ENCODE data around the gene PSMD6. TPM values are rescaled to one million over a fixed set of nuclear protein-coding genes. Genes with fewer than 3 reads are reported as not detected.

Gene PSMD6
- total RNA-seq, 1 experiment from 2014 or later = 66.5 TPM

DNA sequence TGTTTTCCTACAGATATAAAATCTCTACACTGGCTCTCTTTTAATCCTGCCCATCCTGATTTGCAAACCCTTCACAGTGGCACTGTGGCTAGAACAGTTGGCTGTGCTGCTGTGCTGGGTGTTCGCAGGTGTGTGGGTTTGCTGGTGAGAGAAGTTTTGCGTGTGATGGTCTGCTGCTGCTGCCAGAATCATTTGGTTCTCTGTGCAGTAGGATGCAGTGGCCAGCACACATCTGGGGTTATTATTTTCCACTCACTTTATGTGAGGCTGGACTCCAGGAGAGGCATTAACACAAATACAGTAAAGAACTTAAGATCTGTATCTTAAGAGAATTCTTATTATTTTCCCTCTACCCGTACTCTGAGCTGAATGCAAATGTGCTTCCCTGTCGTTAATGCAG lies 16.0 kb upstream of the PSMD6 start:
- DNase-seq (ENCODE audit: low spot score) = no peak
- no peaks in the 10 kb centered on the region for H3K9me3 ChIP-seq (ENCODE audit: low read depth, low read length, poor library complexity, severe bottlenecking)
- H3K27me3 ChIP-seq (replicated peaks; ENCODE audit: insufficient read depth, low read depth, low read length, poor library complexity) = no peaks in the 10 kb centered on the region
- BruUV-seq (replicated peaks) = no TSS peak
- ChIA-PET CTCF (no interaction called here), POLR2A (ENCODE audit: low non-redundant PET) (no interaction called here)
- intact Hi-C loops (cut with micrococcal nuclease; ENCODE audit: unreplicated experiment) = no loop called here
- TF ChIP-seq, protein P1, sequence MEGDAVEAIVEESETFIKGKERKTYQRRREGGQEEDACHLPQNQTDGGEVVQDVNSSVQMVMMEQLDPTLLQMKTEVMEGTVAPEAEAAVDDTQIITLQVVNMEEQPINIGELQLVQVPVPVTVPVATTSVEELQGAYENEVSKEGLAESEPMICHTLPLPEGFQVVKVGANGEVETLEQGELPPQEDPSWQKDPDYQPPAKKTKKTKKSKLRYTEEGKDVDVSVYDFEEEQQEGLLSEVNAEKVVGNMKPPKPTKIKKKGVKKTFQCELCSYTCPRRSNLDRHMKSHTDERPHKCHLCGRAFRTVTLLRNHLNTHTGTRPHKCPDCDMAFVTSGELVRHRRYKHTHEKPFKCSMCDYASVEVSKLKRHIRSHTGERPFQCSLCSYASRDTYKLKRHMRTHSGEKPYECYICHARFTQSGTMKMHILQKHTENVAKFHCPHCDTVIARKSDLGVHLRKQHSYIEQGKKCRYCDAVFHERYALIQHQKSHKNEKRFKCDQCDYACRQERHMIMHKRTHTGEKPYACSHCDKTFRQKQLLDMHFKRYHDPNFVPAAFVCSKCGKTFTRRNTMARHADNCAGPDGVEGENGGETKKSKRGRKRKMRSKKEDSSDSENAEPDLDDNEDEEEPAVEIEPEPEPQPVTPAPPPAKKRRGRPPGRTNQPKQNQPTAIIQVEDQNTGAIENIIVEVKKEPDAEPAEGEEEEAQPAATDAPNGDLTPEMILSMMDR (conservative IDR thresholded peaks at IDR 0.05; ENCODE audit: low read depth, low read length) = no peak
- TF ChIP-seq EZH2 (IDR thresholded peaks at IDR 0.05; ENCODE audit: borderline replicate concordance, low read depth, low read length, poor library complexity, severe bottlenecking) = no peak
- no peak overlapping the region for H3K27ac ChIP-seq (ENCODE audit: low read depth, low read length, poor library complexity, severe bottlenecking)
- H3K4me1 ChIP-seq (ENCODE audit: insufficient read depth, low read length, poor library complexity, severe bottlenecking) = no peaks in the 10 kb centered on the region
- H3K4me3 ChIP-seq (ENCODE audit: low read depth, low read length, poor library complexity, severe bottlenecking) = no peak overlapping the region
- no peaks in the 10 kb centered on the region for H3K36me3 ChIP-seq (ENCODE audit: insufficient read depth, low read length, poor library complexity, severe bottlenecking)

GRCh38 chr3:64038253-64038767 lies 15.0 kb upstream of the PSMD6 start:
- intact Hi-C loops (cut with micrococcal nuclease; ENCODE audit: unreplicated experiment) = no loop called here
- Histone ChIP-seq H3K4me3 (ENCODE audit: low read depth, low read length, poor library complexity, severe bottlenecking) (no peak overlapping the region), H3K36me3 (ENCODE audit: insufficient read depth, low read length, poor library complexity, severe bottlenecking) (no peaks in the 10 kb centered on the region), H3K9me3 (ENCODE audit: low read depth, low read length, poor library complexity, severe bottlenecking) (no peaks in the 10 kb centered on the region), H3K27ac (ENCODE audit: low read depth, low read length, poor library complexity, severe bottlenecking) (no peak overlapping the region), H3K4me1 (ENCODE audit: insufficient read depth, low read length, poor library complexity, severe bottlenecking) (no peaks in the 10 kb centered on the region), H3K27me3 (replicated peaks; ENCODE audit: insufficient read depth, low read depth, low read length, poor library complexity) (no peaks in the 10 kb centered on the region)
- DNase-seq (ENCODE audit: low spot score) = no peak
- ChIA-PET CTCF (no interaction called here), POLR2A (ENCODE audit: low non-redundant PET) (no interaction called here)
- TF ChIP-seq, protein P1 (conservative IDR thresholded peaks at IDR 0.05; ENCODE audit: low read depth, low read length) = no peak
- TF ChIP-seq EZH2 (IDR thresholded peaks at IDR 0.05; ENCODE audit: borderline replicate concordance, low read depth, low read length, poor library complexity, severe bottlenecking) = no peak
- BruUV-seq (replicated peaks) = no TSS peak

GRCh38 chr3:64037084-64037483 lies 13.8 kb upstream of the PSMD6 start:
- no peaks in the 10 kb centered on the region for H3K27me3 ChIP-seq (replicated peaks; ENCODE audit: insufficient read depth, low read depth, low read length, poor library complexity)
- no peaks in the 10 kb centered on the region for H3K9me3 ChIP-seq (ENCODE audit: low read depth, low read length, poor library complexity, severe bottlenecking)
- no peak for DNase-seq (ENCODE audit: low spot score)
- intact Hi-C loops (cut with micrococcal nuclease; ENCODE audit: unreplicated experiment) = no loop called here
- no peak overlapping the region for H3K27ac ChIP-seq (ENCODE audit: low read depth, low read length, poor library complexity, severe bottlenecking)
- CTCF ChIA-PET = no interaction called here
- no peaks in the 10 kb centered on the region for H3K4me1 ChIP-seq (ENCODE audit: insufficient read depth, low read length, poor library complexity, severe bottlenecking)
- POLR2A ChIA-PET (ENCODE audit: low non-redundant PET) = no interaction called here
- TF ChIP-seq EZH2 (IDR thresholded peaks at IDR 0.05; ENCODE audit: borderline replicate concordance, low read depth, low read length, poor library complexity, severe bottlenecking) = no peak
- TF ChIP-seq, protein P1 (conservative IDR thresholded peaks at IDR 0.05; ENCODE audit: low read depth, low read length) = no peak
- H3K36me3 ChIP-seq (ENCODE audit: insufficient read depth, low read length, poor library complexity, severe bottlenecking) = no peaks in the 10 kb centered on the region
- BruUV-seq (replicated peaks) = no TSS peak
- H3K4me3 ChIP-seq (ENCODE audit: low read depth, low read length, poor library complexity, severe bottlenecking) = no peak overlapping the region
